ENCODE results near the gene SLC22A25. TPM values are rescaled to one million over a fixed set of nuclear protein-coding genes. Genes with fewer than 3 reads are reported as not detected.

SLC22A25 gene
- total RNA-seq, 4 donors from 2014 or later = not detected

GRCh38 chr11:63277345-63277943 lies 34.0 kb upstream of the SLC22A25 start:
- no peak for DNase-seq
- H3K4me3 ChIP-seq = no peak overlapping the region
- H3K9me3 ChIP-seq = peaks cover 0 to 3% (median 0%) of the 10 kb centered on the region in 4 donors
- no peak for TF ChIP-seq POLR2A (IDR thresholded peaks at IDR 0.05)
- TF ChIP-seq, protein P1, sequence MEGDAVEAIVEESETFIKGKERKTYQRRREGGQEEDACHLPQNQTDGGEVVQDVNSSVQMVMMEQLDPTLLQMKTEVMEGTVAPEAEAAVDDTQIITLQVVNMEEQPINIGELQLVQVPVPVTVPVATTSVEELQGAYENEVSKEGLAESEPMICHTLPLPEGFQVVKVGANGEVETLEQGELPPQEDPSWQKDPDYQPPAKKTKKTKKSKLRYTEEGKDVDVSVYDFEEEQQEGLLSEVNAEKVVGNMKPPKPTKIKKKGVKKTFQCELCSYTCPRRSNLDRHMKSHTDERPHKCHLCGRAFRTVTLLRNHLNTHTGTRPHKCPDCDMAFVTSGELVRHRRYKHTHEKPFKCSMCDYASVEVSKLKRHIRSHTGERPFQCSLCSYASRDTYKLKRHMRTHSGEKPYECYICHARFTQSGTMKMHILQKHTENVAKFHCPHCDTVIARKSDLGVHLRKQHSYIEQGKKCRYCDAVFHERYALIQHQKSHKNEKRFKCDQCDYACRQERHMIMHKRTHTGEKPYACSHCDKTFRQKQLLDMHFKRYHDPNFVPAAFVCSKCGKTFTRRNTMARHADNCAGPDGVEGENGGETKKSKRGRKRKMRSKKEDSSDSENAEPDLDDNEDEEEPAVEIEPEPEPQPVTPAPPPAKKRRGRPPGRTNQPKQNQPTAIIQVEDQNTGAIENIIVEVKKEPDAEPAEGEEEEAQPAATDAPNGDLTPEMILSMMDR (IDR thresholded peaks at IDR 0.05) = peak in 1 of 6 experiments; percentile 27
- no peaks in the 10 kb centered on the region for H3K36me3 ChIP-seq
- H3K27me3 ChIP-seq = no peaks in the 10 kb centered on the region
- no peaks in the 10 kb centered on the region for H3K4me1 ChIP-seq
- no peak overlapping the region for H3K27ac ChIP-seq

DNA sequence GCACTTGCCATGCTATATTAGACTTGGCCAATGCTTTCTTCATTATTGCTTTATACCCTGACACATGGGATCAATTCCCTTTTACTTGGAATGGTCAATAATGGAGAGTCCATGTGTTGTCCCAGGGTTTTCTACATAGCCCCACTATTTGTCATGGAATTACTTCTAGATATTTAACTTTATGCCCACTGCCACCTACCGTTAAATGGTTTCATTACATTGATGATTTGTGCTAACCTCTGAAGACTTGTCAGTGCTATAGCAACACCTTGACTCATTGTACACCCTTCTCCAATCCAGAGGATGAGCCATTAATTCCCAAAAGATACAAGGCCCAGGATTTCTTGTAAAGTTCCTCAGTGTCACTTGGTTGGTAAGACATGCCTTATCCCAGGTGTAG lies 31.4 kb upstream of the SLC22A25 start:
- H3K4me3 ChIP-seq = no peak overlapping the region
- H3K27ac ChIP-seq = no peak overlapping the region
- H3K4me1 ChIP-seq = no peaks in the 10 kb centered on the region
- H3K27me3 ChIP-seq = no peaks in the 10 kb centered on the region
- TF ChIP-seq, protein P1 (IDR thresholded peaks at IDR 0.05) = no peak
- TF ChIP-seq POLR2A (IDR thresholded peaks at IDR 0.05) = no peak
- no peaks in the 10 kb centered on the region for H3K36me3 ChIP-seq
- H3K9me3 ChIP-seq = peaks cover 0 to 3% (median 0%) of the 10 kb centered on the region in 4 donors
- DNase-seq = no peak

DNA sequence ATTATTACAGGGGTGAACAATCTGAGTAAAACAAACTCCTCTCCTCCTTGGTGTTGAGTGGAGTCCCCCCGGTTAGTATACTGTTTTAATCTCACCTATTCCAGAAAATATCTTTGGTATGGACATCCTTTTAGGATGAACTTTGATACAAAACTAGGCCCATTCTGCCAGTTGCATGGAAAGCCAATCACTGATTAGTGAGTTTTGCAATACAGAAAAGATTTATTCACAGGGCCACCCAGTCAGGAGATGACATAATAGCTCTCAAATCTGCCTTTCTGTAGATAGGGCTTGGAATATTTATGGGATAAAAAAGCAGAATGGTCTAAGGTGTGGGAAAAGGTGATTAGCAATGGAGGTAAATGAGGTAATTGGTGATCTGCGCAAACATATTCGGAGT lies 30.3 kb upstream of the SLC22A25 start:
- Histone ChIP-seq H3K9me3 (peaks cover 0 to 3% (median 0%) of the 10 kb centered on the region in 4 donors), H3K36me3 (no peaks in the 10 kb centered on the region), H3K4me1 (no peaks in the 10 kb centered on the region), H3K27me3 (no peaks in the 10 kb centered on the region), H3K4me3 (no peak overlapping the region), H3K27ac (no peak overlapping the region)
- TF ChIP-seq POLR2A (IDR thresholded peaks at IDR 0.05) = no peak
- TF ChIP-seq, protein P1 (IDR thresholded peaks at IDR 0.05) = no peak
- no peak for DNase-seq

DNA sequence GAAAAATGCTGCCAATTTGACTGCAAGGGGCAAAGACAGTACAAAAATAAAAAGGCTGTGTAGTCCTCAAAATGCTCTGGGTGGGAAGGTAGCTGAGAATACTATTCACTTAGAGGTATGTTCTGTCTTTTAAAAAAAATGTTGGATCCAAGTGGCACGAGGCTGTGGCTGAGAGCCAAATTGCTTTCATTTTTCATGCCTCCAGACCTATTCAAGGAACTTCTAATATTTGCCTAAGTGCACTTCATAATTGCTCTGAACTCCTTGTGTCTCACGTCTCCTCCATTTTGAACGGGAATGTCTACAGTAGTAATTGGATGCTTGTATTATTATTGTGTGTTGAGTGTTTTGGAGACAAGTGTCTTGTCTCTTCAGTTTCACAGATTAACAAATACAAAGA lies 19.1 kb upstream of the SLC22A25 start:
- no peaks in the 10 kb centered on the region for H3K36me3 ChIP-seq
- H3K4me3 ChIP-seq = no peak overlapping the region
- no peaks in the 10 kb centered on the region for H3K4me1 ChIP-seq
- H3K9me3 ChIP-seq = no peaks in the 10 kb centered on the region
- no peak overlapping the region for H3K27ac ChIP-seq
- TF ChIP-seq, protein P1 (IDR thresholded peaks at IDR 0.05) = no peak
- TF ChIP-seq POLR2A (IDR thresholded peaks at IDR 0.05) = no peak
- no peak for DNase-seq
- H3K27me3 ChIP-seq = no peaks in the 10 kb centered on the region

- H3K9me3 ChIP-seq = no peaks in the 10 kb centered on the region
- H3K4me1 ChIP-seq = no peaks in the 10 kb centered on the region
- DNase-seq = no peak
- no peaks in the 10 kb centered on the region for H3K27me3 ChIP-seq
- H3K27ac ChIP-seq = no peak overlapping the region
- H3K36me3 ChIP-seq = no peaks in the 10 kb centered on the region
- H3K4me3 ChIP-seq = no peak overlapping the region
- no peak for TF ChIP-seq POLR2A (IDR thresholded peaks at IDR 0.05)
- TF ChIP-seq, protein P1 (IDR thresholded peaks at IDR 0.05) = no peak
Observed at GRCh38 chr11:63251312-63251711, 7.9 kb upstream of the SLC22A25 start.
